HG02610 (cell line): ENCODE measurements around the gene LARP6.

Experiments
- ATAC-seq: cut with Tn5 transposase; IDR thresholded peaks from one replicate; pipeline ENCODE4 v1.9.1; 2021; ENCODE audit warnings: mild to moderate bottlenecking, moderate library complexity; ENCODE audit not compliant: unreplicated experiment

Gene LARP6

GRCh38 chr15:70796516-70797310 lies 57.2 kb downstream of the LARP6 start:
- no peak for ATAC-seq

GRCh38 chr15:70795311-70795665 lies 58.7 kb downstream of the LARP6 start:
- ATAC-seq = no peak

- ATAC-seq = no peak
Measured at GRCh38 chr15:70794596-70795310, 59.2 kb downstream of the LARP6 start.

GRCh38 chr15:70793694-70794093 lies 60.3 kb downstream of the LARP6 start:
- ATAC-seq = no peak

- ATAC-seq = no peak
Measured at GRCh38 chr15:70792171-70792573, 61.8 kb downstream of the LARP6 start.

GRCh38 chr15:70791259-70791658 lies 62.7 kb downstream of the LARP6 start:
- no peak for ATAC-seq

GRCh38 chr15:70789213-70789612 lies 64.7 kb downstream of the LARP6 start:
- ATAC-seq = no peak

- ATAC-seq = no peak
Measured at GRCh38 chr15:70788114-70789049, 65.6 kb downstream of the LARP6 start.

- no peak for ATAC-seq
Measured at GRCh38 chr15:70786996-70787395, 67.0 kb downstream of the LARP6 start.

- ATAC-seq = no peak
Measured at GRCh38 chr15:70783610-70784022, 70.3 kb downstream of the LARP6 start.

- ATAC-seq = no peak
Measured at GRCh38 chr15:70783041-70783440, 70.9 kb downstream of the LARP6 start.

GRCh38 chr15:70781236-70781635 lies 72.7 kb downstream of the LARP6 start:
- no peak for ATAC-seq
